Duodenal mucosa (tissue), 2 donors: ENCODE results near the gene VSIG8.

Experiments used
- H3K27ac ChIP-seq: one replicate; pipeline ENCODE4 v1.7.0; 2013; ENCODE audit warnings: low read depth, low read length
- H3K27me3 ChIP-seq, 2 donors: one replicate each; pipeline ENCODE4 v1.7.0; 2013; ENCODE audit warnings: low read length in 2 of 2, control low read depth in 1 of 2; ENCODE audit not compliant: insufficient read depth in 2 of 2, control insufficient read depth in 1 of 2
- H3K36me3 ChIP-seq, 2 donors: one replicate each; pipeline ENCODE4 v1.7.0; 2013; ENCODE audit warnings: low read length in 2 of 2, control low read depth in 1 of 2; ENCODE audit not compliant: insufficient read depth in 2 of 2, control insufficient read depth in 1 of 2
- H3K4me1 ChIP-seq, 2 donors: one replicate each; pipeline ENCODE4 v1.7.0; 2013; ENCODE audit warnings: low read length in 2 of 2, control low read depth in 1 of 2; ENCODE audit not compliant: insufficient read depth in 2 of 2, control insufficient read depth in 1 of 2
- H3K4me3 ChIP-seq, 2 donors: one replicate each; pipeline ENCODE4 v1.7.0; 2013; ENCODE audit warnings: low read length in 2 of 2, low read depth in 1 of 2
- H3K9ac ChIP-seq, 2 donors: one replicate each; pipeline ENCODE4 v1.7.0; 2013; ENCODE audit warnings: low read length in 2 of 2, low read depth in 1 of 2
- H3K9me3 ChIP-seq, 2 donors: one replicate each; pipeline ENCODE4 v1.7.0; 2013; ENCODE audit warnings: low read length in 2 of 2, control low read depth in 1 of 2; ENCODE audit not compliant: control insufficient read depth in 1 of 2

VSIG8 gene

GRCh38 chr1:159898527-159898926 lies 36.1 kb upstream of the VSIG8 start:
- Histone ChIP-seq H3K4me3 (no peak overlapping the region), H3K27me3 (no peaks in the 10 kb centered on the region), H3K9ac (no peak overlapping the region), H3K36me3 (no peaks in the 10 kb centered on the region), H3K4me1 (peaks cover 16 to 18% of the 10 kb centered on the region in 2 donors), H3K27ac (no peak overlapping the region), H3K9me3 (no peaks in the 10 kb centered on the region)

DNA sequence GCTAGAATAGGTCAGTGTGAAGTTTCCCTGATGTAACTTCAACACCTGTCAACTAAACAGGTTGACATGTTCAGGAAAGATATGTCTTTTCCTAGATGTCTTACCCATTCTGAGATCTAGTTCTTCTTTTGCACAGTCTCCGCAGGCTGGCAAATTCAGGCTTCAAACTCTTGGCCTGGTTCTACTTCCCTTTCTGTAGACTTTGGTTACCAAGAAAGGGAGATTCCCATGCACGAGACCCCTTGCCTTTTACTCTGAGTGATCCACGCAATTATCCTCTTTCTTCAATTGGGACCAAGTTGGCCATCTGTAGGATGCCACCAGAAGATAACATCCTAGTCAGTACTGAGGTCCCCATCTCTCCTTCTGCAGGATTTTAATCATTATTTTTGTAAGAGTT lies 35.5 kb upstream of the VSIG8 start:
- Histone ChIP-seq H3K27me3 (no peaks in the 10 kb centered on the region), H3K4me1 (peaks cover 16 to 18% of the 10 kb centered on the region in 2 donors), H3K27ac (no peak overlapping the region), H3K9me3 (no peaks in the 10 kb centered on the region), H3K9ac (no peak overlapping the region), H3K36me3 (no peaks in the 10 kb centered on the region), H3K4me3 (no peak overlapping the region)

DNA sequence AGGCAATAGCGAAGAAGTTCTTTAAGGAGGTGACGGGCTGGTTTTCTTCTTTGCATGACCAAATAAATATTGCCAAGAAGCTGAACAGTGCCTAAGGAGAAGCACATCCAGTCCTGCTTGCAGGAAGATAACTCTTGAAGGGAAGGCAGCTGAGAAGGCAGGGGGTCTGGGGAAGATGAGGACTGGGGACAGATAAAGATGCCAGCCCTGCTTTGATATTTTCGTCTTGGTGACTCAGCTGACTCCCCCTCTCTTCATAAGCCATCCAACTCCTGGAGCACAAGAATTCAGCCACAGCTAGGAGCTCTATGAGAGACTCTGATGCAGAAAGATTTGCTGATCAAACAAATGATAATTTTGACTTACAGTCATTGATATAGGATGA lies 34.1 kb upstream of the VSIG8 start:
- Histone ChIP-seq H3K27ac (no peak overlapping the region), H3K36me3 (no peaks in the 10 kb centered on the region), H3K27me3 (no peaks in the 10 kb centered on the region), H3K9ac (no peak overlapping the region), H3K4me1 (peaks cover 16 to 18% of the 10 kb centered on the region in 2 donors), H3K9me3 (no peaks in the 10 kb centered on the region), H3K4me3 (no peak overlapping the region)

DNA sequence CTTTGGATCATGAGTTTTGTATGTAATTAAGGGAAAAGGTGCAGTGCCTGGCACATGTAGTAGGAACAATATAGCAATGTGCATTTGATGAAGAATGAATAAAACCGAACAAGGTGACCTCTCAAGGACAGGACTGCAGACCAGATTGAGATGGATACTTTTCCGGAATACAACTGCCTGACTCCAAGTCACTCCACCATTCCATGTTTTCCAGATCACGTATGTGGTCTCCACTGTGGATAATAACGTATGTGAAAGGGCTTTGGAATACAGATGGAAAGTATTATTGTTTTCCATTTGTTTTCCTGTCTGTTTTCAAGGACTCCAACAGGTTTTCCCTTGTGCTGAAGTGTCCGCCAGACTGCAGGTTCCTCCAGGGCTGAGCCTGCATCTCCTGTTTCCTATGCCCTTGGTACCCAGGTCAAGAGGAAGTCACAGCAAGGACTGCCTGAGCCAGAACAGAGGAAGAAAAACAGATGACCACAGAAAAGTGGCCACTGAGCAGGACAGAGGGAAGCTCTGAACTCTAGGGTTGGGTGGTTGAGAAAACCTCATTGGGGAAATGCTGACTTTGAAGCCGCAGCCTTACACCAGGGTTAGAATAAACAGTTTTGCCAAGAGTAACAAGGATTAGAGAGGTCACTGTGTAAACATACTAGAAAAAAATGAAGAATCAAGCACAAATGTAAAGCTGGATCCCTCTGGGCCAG lies 33.5 kb upstream of the VSIG8 start:
- no peaks in the 10 kb centered on the region for H3K36me3 ChIP-seq
- H3K4me3 ChIP-seq = no peak overlapping the region
- H3K27me3 ChIP-seq = no peaks in the 10 kb centered on the region
- no peak overlapping the region for H3K27ac ChIP-seq
- H3K9ac ChIP-seq = no peak overlapping the region
- no peaks in the 10 kb centered on the region for H3K9me3 ChIP-seq
- peaks cover 12 to 13% of the 10 kb centered on the region in 2 donors for H3K4me1 ChIP-seq

DNA sequence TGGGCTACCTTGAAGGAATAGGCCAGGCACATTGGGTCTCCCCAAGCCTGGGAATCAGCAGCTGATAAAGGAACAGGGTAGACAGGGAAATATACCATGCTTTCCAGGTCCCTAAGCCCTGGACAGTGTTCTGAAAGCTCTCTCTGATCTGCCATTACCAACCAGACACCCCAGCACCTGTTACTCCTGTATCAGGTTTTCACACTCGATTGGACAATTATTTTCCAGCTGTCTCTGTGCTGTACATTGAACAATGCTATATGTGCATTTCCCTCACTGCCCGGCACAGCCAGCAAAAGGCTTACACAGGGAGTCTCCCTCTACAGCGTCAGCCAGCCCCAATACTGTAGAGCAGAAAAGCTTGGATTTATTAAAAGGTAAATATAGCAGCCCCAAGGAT lies 32.8 kb upstream of the VSIG8 start:
- Histone ChIP-seq H3K27me3 (no peaks in the 10 kb centered on the region), H3K4me3 (no peak overlapping the region), H3K36me3 (no peaks in the 10 kb centered on the region), H3K4me1 (peaks cover 7 to 8% of the 10 kb centered on the region in 2 donors), H3K27ac (no peak overlapping the region), H3K9me3 (no peaks in the 10 kb centered on the region), H3K9ac (no peak overlapping the region)

DNA sequence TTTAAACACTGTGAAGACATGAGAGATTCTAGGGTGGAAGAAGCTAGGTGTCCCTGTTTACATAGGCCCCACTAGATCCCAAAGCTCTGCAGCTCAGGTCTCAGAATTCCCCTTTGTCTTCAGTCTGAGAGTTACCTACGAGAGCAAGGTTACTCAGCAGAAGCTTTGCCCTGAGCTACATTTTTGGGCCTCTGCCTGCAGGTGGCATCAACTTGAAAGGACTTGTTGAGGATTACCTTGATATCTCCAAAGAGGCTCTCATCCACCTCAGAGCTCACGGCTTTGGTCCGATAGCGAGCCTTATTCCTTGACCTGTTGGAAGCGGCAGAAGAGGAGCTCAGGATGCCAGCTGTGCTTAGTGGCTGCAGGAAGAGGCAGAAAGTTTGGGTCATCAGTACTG lies 30.5 kb upstream of the VSIG8 start:
- Histone ChIP-seq H3K4me3 (no peak overlapping the region), H3K9ac (no peak overlapping the region), H3K36me3 (no peaks in the 10 kb centered on the region), H3K27ac (no peak overlapping the region), H3K9me3 (no peaks in the 10 kb centered on the region), H3K4me1 (peaks cover 7 to 10% of the 10 kb centered on the region in 2 donors), H3K27me3 (no peaks in the 10 kb centered on the region)

DNA sequence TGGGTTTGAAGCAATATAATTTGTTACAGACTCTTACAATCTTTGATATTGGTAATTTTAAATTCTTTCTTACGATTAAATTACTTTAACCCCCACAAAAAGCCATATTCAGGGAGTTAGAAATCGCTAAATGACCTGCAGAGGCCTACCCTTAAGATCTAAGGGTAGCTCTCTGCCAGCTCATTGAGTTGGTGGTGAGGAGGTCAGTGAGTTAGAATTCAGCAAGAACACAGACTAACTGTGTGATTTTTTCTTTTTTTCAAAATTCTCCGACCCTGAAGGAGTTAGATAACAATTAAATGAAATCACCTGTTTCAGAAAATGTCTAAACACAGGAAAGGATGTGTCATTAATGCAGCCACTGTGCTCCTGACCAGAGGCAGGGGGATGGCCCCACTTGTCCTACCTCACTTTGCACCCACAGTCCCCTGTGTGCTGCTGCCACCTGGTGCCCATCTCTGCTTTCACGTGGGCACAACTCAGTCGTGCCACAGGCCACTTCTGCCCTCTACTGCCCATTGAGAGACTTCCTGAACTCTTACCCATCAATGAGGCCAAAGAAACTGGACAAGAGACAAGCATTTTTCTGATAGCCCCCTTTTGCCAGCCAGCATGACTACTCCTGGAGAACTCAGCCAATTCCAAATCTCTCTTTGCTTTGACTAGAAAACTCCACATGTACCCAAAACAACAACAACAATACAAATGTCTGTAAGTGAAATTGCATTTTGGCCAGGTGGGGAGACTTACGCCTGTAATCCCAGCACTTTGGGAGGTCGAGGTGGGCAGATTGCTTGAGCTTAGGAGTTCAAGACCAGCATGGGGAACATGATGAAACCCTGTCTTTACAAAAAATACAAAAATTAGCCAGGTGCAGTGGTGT lies 29.1 kb upstream of the VSIG8 start:
- H3K9ac ChIP-seq = no peak overlapping the region
- no peak overlapping the region for H3K4me3 ChIP-seq
- no peaks in the 10 kb centered on the region for H3K27me3 ChIP-seq
- peaks cover 7 to 10% of the 10 kb centered on the region in 2 donors for H3K4me1 ChIP-seq
- no peak overlapping the region for H3K27ac ChIP-seq
- H3K36me3 ChIP-seq = no peaks in the 10 kb centered on the region
- no peaks in the 10 kb centered on the region for H3K9me3 ChIP-seq

- Histone ChIP-seq H3K4me3 (no peak overlapping the region), H3K27ac (no peak overlapping the region), H3K27me3 (no peaks in the 10 kb centered on the region), H3K4me1 (peaks cover 7 to 10% of the 10 kb centered on the region in 2 donors), H3K9ac (no peak overlapping the region), H3K36me3 (no peaks in the 10 kb centered on the region), H3K9me3 (no peaks in the 10 kb centered on the region)
These were observed 27.9 kb upstream of the VSIG8 start for GRCh38 chr1:159890390-159890789.

GRCh38 chr1:159889821-159890252 lies 27.4 kb upstream of the VSIG8 start:
- Histone ChIP-seq H3K27me3 (no peaks in the 10 kb centered on the region), H3K36me3 (no peaks in the 10 kb centered on the region), H3K9me3 (no peaks in the 10 kb centered on the region), H3K4me3 (no peak overlapping the region), H3K9ac (no peak overlapping the region), H3K27ac (peak overlapping the region; percentile 6), H3K4me1 (peaks cover 7 to 10% of the 10 kb centered on the region in 2 donors)

DNA sequence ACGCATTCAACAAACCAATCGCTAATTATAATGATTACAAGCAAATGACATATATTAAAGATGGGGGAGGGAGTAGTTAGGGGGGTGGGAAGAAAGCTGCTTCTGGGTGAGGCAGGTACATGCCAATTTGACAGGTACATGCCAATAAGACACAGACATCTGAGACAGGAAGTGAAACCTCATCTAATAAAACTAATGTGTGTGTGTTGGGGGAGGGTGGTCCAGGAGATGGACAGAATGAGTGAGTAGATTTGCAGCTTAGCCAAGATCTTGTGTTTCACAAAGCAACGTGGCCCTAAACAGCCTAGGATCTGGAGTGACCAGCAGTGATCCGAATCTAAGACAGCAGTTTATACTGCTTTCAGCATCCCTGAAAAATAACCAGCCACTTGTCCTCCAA lies 26.7 kb upstream of the VSIG8 start:
- H3K9ac ChIP-seq = no peak overlapping the region
- no peak overlapping the region for H3K4me3 ChIP-seq
- no peak overlapping the region for H3K27ac ChIP-seq
- no peaks in the 10 kb centered on the region for H3K36me3 ChIP-seq
- no peaks in the 10 kb centered on the region for H3K27me3 ChIP-seq
- H3K9me3 ChIP-seq = no peaks in the 10 kb centered on the region
- peaks cover 7 to 10% of the 10 kb centered on the region in 2 donors for H3K4me1 ChIP-seq
